Erythroblast (primary cell): ENCODE results near the gene IMMP2L.

Experiments used
- GATA1 ChIP-seq: IDR thresholded peaks from 2 replicates; pipeline ENCODE4 v1.6.1; 2011; ENCODE audit warnings: low read depth, mild to moderate bottlenecking, control low read depth, low read length, moderate library complexity
- POLR2A ChIP-seq: IDR thresholded peaks from 2 replicates; pipeline ENCODE4 v1.6.1; 2011; ENCODE audit warnings: mild to moderate bottlenecking, low read length

DNA sequence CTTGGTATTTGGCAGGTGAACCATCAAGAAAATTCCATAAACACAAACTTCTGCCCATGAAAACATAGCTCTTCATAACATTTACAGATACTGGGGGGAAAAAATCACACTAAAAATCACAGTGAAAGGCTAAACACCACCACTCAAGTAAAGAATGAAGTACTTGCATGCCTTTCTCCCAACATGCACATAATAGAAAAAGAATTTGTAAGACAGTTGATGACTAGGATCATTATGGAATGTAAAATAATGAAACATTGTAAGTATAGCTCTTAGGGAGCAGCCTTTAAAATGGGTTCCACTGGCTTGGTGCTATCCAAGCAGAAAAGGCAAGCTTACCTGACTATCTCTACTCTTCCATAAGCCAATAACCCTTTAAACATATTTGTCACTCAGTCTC lies 771.3 kb downstream of the IMMP2L start:
- no peak for TF ChIP-seq POLR2A
- no peak for TF ChIP-seq GATA1
